Spleen (tissue), 11 donors: ENCODE data around the gene FAM78B. TPM values are rescaled to one million over a fixed set of nuclear protein-coding genes. Genes with fewer than 3 reads are reported as not detected.

Source experiments
- DNase-seq: peaks from one replicate; pipeline ENCODE4 v3.0.0-alpha.2; 2020
- H3K27ac ChIP-seq, 8 donors: fragments of 200-600 bp; sonication (generic) in 7 of 8; 1 replicate in 4 of 8; 2 replicates in 4 of 8; pipeline versions ENCODE4 v1.5.0 to v1.8.0; 2016 to 2021; ENCODE audit warnings: inconsistent platforms in 4 of 8, mild to moderate bottlenecking in 4 of 8, moderate library complexity in 1 of 8
- H3K27me3 ChIP-seq, 7 donors: fragments of 200-600 bp; sonication (generic) in 6 of 7; replicated peaks in 1 of 7; 1 replicate in 4 of 7; 2 replicates in 3 of 7; pipeline versions ENCODE4 v1.5.0 to v1.8.0; 2016 to 2021; ENCODE audit warnings: inconsistent platforms in 3 of 7, mild to moderate bottlenecking in 1 of 7
- H3K36me3 ChIP-seq, 6 donors: fragments of 200-600 bp; sonication (generic) in 5 of 6; 1 replicate in 4 of 6; 2 replicates in 2 of 6; pipeline versions ENCODE4 v1.5.0 to v1.8.0; 2016 to 2021; ENCODE audit warnings: inconsistent platforms in 2 of 6
- H3K4me1 ChIP-seq, 6 donors: fragments of 200-600 bp; sonication (generic) in 5 of 6; 1 replicate in 3 of 6; 2 replicates in 3 of 6; pipeline versions ENCODE4 v1.5.0 to v1.8.0; 2016 to 2021; ENCODE audit warnings: inconsistent platforms in 3 of 6
- H3K4me3 ChIP-seq, 8 donors: fragments of 200-600 bp; sonication (generic) in 7 of 8; 1 replicate in 4 of 8; 2 replicates in 4 of 8; pipeline versions ENCODE4 v1.5.0 to v1.8.0; 2016 to 2021; ENCODE audit warnings: inconsistent platforms in 4 of 8, mild to moderate bottlenecking in 4 of 8, moderate library complexity in 2 of 8
- H3K9me3 ChIP-seq, 8 donors: fragments of 200-600 bp; sonication (generic) in 7 of 8; 1 replicate in 4 of 8; 2 replicates in 4 of 8; pipeline versions ENCODE4 v1.5.0 to v1.8.0; 2016 to 2021; ENCODE audit warnings: inconsistent platforms in 4 of 8
- CTCF ChIP-seq, 11 experiments: fragments of 200-600 bp in 7 of 11; fragments of 450-650 bp in 4 of 11; sonication (generic) in 4 of 11; IDR thresholded peaks in 8 of 11; conservative IDR thresholded peaks in 3 of 11; 1 replicate in 7 of 11; 2 replicates in 4 of 11; pipeline versions ENCODE4 v1.4.0 to v1.8.0; 2016 to 2021; ENCODE audit warnings: antibody characterized with exemption in 11 of 11, inconsistent platforms in 4 of 11, mild to moderate bottlenecking in 1 of 11
- POLR2A ChIP-seq, 3 donors: fragments of 450-650 bp; IDR thresholded peaks; one replicate each; pipeline ENCODE4 v1.5.1; 2017; ENCODE audit warnings: antibody characterized with exemption in 3 of 3, mild to moderate bottlenecking in 1 of 3
- POLR2AphosphoS5 ChIP-seq, 3 donors: sonication (generic); formaldehyde crosslinking; IDR thresholded peaks; one replicate each; pipeline ENCODE4 v1.5.1; 2017; ENCODE audit warnings: antibody characterized with exemption in 3 of 3
- WGBS, 5 donors: extraction: QIAGEN DNeasy Blood & Tissue Kit in 3 of 5; methylation state at CpG; one replicate each; pipeline versions ENCODE4 v1.1.5 to v1.1.7; 2013 to 2018; 5-methylcytosine and 5-hydroxymethylcytosine counted together
- intact Hi-C: fragments of 100-400 bp; cut with DNase I; formaldehyde crosslinking; loops from one replicate; pipeline ENCODE4 v1.15.0; 2023; ENCODE audit warnings: low total_unique reads
- polyA plus RNA-seq, 3 donors: library from polyadenylated mRNA; stranded (reverse); fragments of 200-250 nt; gene quantifications; one replicate each; pipeline ENCODE4 v1.2.1, GENCODE V29; 2013
- total RNA-seq, 7 donors: library from RNA; depleted of rRNA in 3 of 7; stranded (reverse); fragments of >200 nt in 3 of 7; fragmentation: NEBNext Ultra II Directional in 4 of 7; extraction: Animal tissue kit (Norgen Biotek cat#: 25700) in 4 of 7; gene quantifications; one replicate each; pipeline versions ENCODE4 v1.1.0 to v1.2.1, GENCODE V29; 2016 to 2021
- donor health status: healthy with polysubstance abuse.
- donor health status: DM: no; HTN: no; CAD: no; lungs with moderate emphysema.
- donor health status: DM: no; HTN: no; CAD: no.
- donor health status: Bipolar disorder and iron deficiency.
- donor health status: healthy.
- donor health status: DM: no; HTN: no; CAD: no.
- donor health status: DM: yes; HTN: yes; CAD: no.

The FAM78B gene
- total and polyA plus RNA-seq, 10 donors, result 0.41 to 3.0 (median 1.3) TPM

DNA sequence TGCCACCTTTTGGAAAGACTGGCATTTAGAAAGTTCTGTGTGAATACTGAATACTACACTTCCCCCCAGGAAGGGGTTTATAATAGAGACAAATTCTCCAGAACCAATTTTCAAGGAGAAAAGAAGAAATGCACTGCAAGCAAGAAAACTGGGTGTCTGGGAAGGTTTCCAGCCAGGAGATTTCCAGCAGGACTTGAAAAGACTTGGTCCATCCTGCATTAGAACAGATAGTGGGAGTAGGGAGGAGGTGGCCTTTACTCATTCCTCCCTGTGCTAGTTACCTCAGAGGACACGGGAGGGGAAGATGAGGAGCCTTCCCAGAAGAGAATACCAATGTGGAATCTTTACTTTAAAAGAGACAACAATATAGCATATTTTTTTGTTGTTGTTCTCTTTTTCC lies 52.4 kb downstream of the FAM78B start:
- intact Hi-C loops, result no loop called here
- H3K4me1 ChIP-seq, result no peaks in the 10 kb centered on the region
- no peaks in the 10 kb centered on the region for H3K27me3 ChIP-seq
- no peaks in the 10 kb centered on the region for H3K9me3 ChIP-seq
- 69 to 97% (median 86%) methylated on average over 1 of the region's 1 CpG for WGBS, 5 donors
- no peak for DNase-seq
- no peak overlapping the region for H3K27ac ChIP-seq
- no peak overlapping the region for H3K4me3 ChIP-seq
- no peak for TF ChIP-seq POLR2A (IDR thresholded peaks at IDR 0.05)
- no peak for TF ChIP-seq CTCF (IDR thresholded peaks at IDR 0.05 in 8 of 11, conservative IDR thresholded peaks at IDR 0.05 in 3 of 11)
- TF ChIP-seq POLR2AphosphoS5 (IDR thresholded peaks at IDR 0.05), result no peak
- H3K36me3 ChIP-seq, result no peaks in the 10 kb centered on the region

DNA sequence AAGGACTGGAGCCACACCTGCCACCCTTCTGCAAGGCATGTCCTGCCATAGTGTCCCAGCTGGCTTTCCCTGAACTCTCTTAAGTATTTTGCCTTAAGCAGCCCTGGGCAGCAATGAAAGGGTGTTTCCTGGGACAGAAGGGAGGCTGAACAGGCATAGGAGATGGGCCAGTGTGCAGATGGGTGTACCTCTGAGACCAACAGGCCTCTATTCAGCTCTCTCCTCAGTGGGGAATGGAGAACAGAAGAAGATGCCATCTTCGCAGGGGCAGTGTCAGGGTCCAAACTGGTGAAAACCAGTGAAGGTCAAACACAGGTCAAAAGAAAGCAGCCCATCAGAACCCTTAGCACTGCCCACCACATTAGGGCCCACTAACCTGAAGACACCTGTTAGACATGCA lies 53.2 kb downstream of the FAM78B start:
- no peaks in the 10 kb centered on the region for H3K36me3 ChIP-seq
- intact Hi-C loops, result no loop called here
- H3K9me3 ChIP-seq, result no peaks in the 10 kb centered on the region
- H3K27ac ChIP-seq, result no peak overlapping the region
- no peak for TF ChIP-seq POLR2A (IDR thresholded peaks at IDR 0.05)
- no peak for TF ChIP-seq CTCF (IDR thresholded peaks at IDR 0.05 in 8 of 11, conservative IDR thresholded peaks at IDR 0.05 in 3 of 11)
- no peak for TF ChIP-seq POLR2AphosphoS5 (IDR thresholded peaks at IDR 0.05)
- H3K4me3 ChIP-seq, result no peak overlapping the region
- DNase-seq, result no peak
- WGBS, 5 donors, result 75 to 92% (median 91%) methylated on average over 1 of the region's 1 CpG
- H3K4me1 ChIP-seq, result no peaks in the 10 kb centered on the region
- H3K27me3 ChIP-seq, result no peaks in the 10 kb centered on the region

GRCh38 chr1:166113031-166113430 lies 53.8 kb downstream of the FAM78B start:
- H3K4me1 ChIP-seq, result no peaks in the 10 kb centered on the region

DNA sequence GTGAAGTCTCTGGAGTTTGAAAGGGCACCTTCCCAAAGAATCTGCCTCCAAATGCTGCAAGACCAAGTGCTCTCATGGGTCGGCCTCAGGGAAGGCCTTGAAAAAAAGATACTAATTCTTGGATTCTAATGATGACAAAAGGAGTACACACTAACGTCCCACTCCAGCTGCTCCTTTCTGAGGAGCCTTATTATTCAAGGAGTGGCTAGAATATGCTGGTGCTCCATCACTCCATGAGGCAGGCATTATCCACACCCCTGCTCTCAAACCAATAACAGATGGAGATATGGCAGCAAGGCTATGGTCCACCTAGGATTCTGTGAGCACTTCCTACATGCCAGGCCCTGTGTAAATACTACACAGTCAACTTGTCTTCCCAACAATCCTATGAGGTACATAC lies 54.4 kb downstream of the FAM78B start:
- TF ChIP-seq POLR2A (IDR thresholded peaks at IDR 0.05) (no peak), POLR2AphosphoS5 (IDR thresholded peaks at IDR 0.05) (no peak)
- H3K36me3 ChIP-seq, result no peaks in the 10 kb centered on the region
- no peaks in the 10 kb centered on the region for H3K27me3 ChIP-seq
- H3K9me3 ChIP-seq, result no peaks in the 10 kb centered on the region
- no peak for DNase-seq
- 81 to 91% (median 84%) methylated on average over 2 of the region's 2 CpGs for WGBS, 5 donors
- no peak overlapping the region for H3K27ac ChIP-seq
- no peaks in the 10 kb centered on the region for H3K4me1 ChIP-seq
- no peak overlapping the region for H3K4me3 ChIP-seq
- intact Hi-C loops, result no loop called here

More at GRCh38 chr1:166113031-166113430, 53.8 kb downstream of the FAM78B start:
- Histone ChIP-seq H3K36me3 (no peaks in the 10 kb centered on the region), H3K27ac (no peak overlapping the region), H3K27me3 (no peaks in the 10 kb centered on the region), H3K4me3 (no peak overlapping the region), H3K9me3 (no peaks in the 10 kb centered on the region)
- intact Hi-C loops, result no loop called here
- no peak for TF ChIP-seq POLR2A (IDR thresholded peaks at IDR 0.05)
- TF ChIP-seq CTCF (IDR thresholded peaks at IDR 0.05 in 8 of 11, conservative IDR thresholded peaks at IDR 0.05 in 3 of 11), result no peak
- TF ChIP-seq POLR2AphosphoS5 (IDR thresholded peaks at IDR 0.05), result no peak
- WGBS, 5 donors, result 75 to 90% (median 88%) methylated on average over 3 of the region's 3 CpGs
- no peak for DNase-seq

GRCh38 chr1:166111430-166111829 lies 55.4 kb downstream of the FAM78B start:
- H3K9me3 ChIP-seq, result no peaks in the 10 kb centered on the region
- H3K27ac ChIP-seq, result no peak overlapping the region
- 27 to 69% (median 58%) methylated on average over 3 of the region's 3 CpGs for WGBS, 5 donors
- no peak overlapping the region for H3K4me3 ChIP-seq
- TF ChIP-seq POLR2A (IDR thresholded peaks at IDR 0.05) (no peak), CTCF (IDR thresholded peaks at IDR 0.05 in 8 of 11, conservative IDR thresholded peaks at IDR 0.05 in 3 of 11) (no peak), POLR2AphosphoS5 (IDR thresholded peaks at IDR 0.05) (no peak)
- H3K27me3 ChIP-seq, result no peaks in the 10 kb centered on the region
- no peak for DNase-seq
- intact Hi-C loops, result no loop called here
- no peaks in the 10 kb centered on the region for H3K4me1 ChIP-seq
- H3K36me3 ChIP-seq, result no peaks in the 10 kb centered on the region
